ENCODE results near the gene TCEA3.

Gene TCEA3

GRCh38 chr1:23367791-23368561 is 56.6 kb downstream of the TCEA3 start:
- DNase-seq = peak; percentile 97
- peak; percentile 97 for ATAC-seq

- DNase-seq = peak; percentile 8
- ATAC-seq = no peak
Observed at GRCh38 chr1:23367451-23367790, 57.1 kb downstream of the TCEA3 start.

GRCh38 chr1:23366598-23366997 is 58.0 kb downstream of the TCEA3 start:
- ATAC-seq (no peak), DNase-seq (no peak)

GRCh38 chr1:23366146-23366545 is 58.4 kb downstream of the TCEA3 start:
- DNase-seq = no peak
- no peak for ATAC-seq

GRCh38 chr1:23362218-23362713 is 62.3 kb downstream of the TCEA3 start:
- ATAC-seq (no peak), DNase-seq (no peak)

GRCh38 chr1:23358310-23358875 is 66.2 kb downstream of the TCEA3 start:
- no peak for DNase-seq
- ATAC-seq = no peak

- no peak for ATAC-seq
- DNase-seq = no peak
Observed at GRCh38 chr1:23357138-23357908, 67.2 kb downstream of the TCEA3 start.

GRCh38 chr1:23356471-23357137 is 67.9 kb downstream of the TCEA3 start:
- DNase-seq = no peak
- ATAC-seq = no peak

GRCh38 chr1:23354245-23354644 is 70.3 kb downstream of the TCEA3 start:
- peak; percentile 28 for ATAC-seq
- DNase-seq = no peak

GRCh38 chr1:23352096-23352695 is 72.4 kb downstream of the TCEA3 start:
- DNase-seq = no peak
- ATAC-seq = no peak

- ATAC-seq = no peak
- no peak for DNase-seq
Observed at GRCh38 chr1:23345920-23346319, 78.6 kb downstream of the TCEA3 start.

GRCh38 chr1:23344987-23345472 is 79.5 kb downstream of the TCEA3 start:
- no peak for ATAC-seq

GRCh38 chr1:23344111-23344986 is 80.2 kb downstream of the TCEA3 start, which contains the start of gene HNRNPR:
Gene HNRNPR, minus strand, starts transcription at chr1:23344284. Its CDS starts 3,276 bp downstream, at chr1:23341008.
- peak; percentile 99 for DNase-seq
- peak; percentile 95 for ATAC-seq

More at GRCh38 chr1:23344987-23345472, 79.5 kb downstream of the TCEA3 start:
- DNase-seq = no peak

- DNase-seq = peak; percentile 65
- ATAC-seq = peak; percentile 11
Observed at GRCh38 chr1:23343221-23344110, 81.1 kb downstream of the TCEA3 start.

GRCh38 chr1:23341931-23342692 is 82.4 kb downstream of the TCEA3 start:
- ATAC-seq (no peak), DNase-seq (no peak)

- no peak for DNase-seq
- no peak for ATAC-seq
Observed at GRCh38 chr1:23339632-23340031, 84.9 kb downstream of the TCEA3 start.

GRCh38 chr1:23337869-23338268 is 86.7 kb downstream of the TCEA3 start:
- ATAC-seq (no peak), DNase-seq (no peak)

- no peak for DNase-seq
- no peak for ATAC-seq
Observed at GRCh38 chr1:23331713-23332112, 92.8 kb downstream of the TCEA3 start.

All from stimulated activated naive CD8-positive, alpha-beta T cell treated with anti-CD3 and anti-CD28 coated beads, Interleukin-15, Interleukin-2, amounts not matched to agents 100 U/mL and 50 U/mL, for 24 hours (primary cell).